Aorta (tissue), 5 donors: ENCODE data around the gene FRYL. TPM values are rescaled to one million over a fixed set of nuclear protein-coding genes. Genes with fewer than 3 reads are reported as not detected.
A peak's percentile ranks its signal among the peaks of the same experiment; 100 is the strongest.

Experiments used
- ATAC-seq: fragments of 200-7000 bp; cut with Tn5 transposase; one replicate; pipeline ENCODE4 v1.9.1; 2022; ENCODE audit warnings: moderate library complexity; ENCODE audit not compliant: low FRiP score
- DNase-seq, 2 donors: peaks; one replicate each; pipeline ENCODE4 v3.0.0-alpha.2; 2020
- H3K27ac ChIP-seq, 2 donors: one replicate each; pipeline ENCODE4 v1.5.1; 2013; ENCODE audit warnings: low read length in 2 of 2, mild to moderate bottlenecking in 2 of 2, moderate library complexity in 2 of 2, control low read depth in 1 of 2, inconsistent platforms in 1 of 2, low read depth in 1 of 2
- H3K27me3 ChIP-seq, 2 donors: one replicate each; pipeline ENCODE4 v1.6.1; 2013; ENCODE audit warnings: control low read depth in 1 of 2, low read length in 1 of 2, mild to moderate bottlenecking in 1 of 2, moderate library complexity in 1 of 2; ENCODE audit not compliant: insufficient read depth in 2 of 2, control insufficient read depth in 1 of 2
- H3K36me3 ChIP-seq, 2 donors: one replicate each; pipeline ENCODE4 v1.6.1; 2013; ENCODE audit warnings: control low read depth in 1 of 2, low read length in 1 of 2, mild to moderate bottlenecking in 1 of 2; ENCODE audit not compliant: insufficient read depth in 2 of 2, control insufficient read depth in 1 of 2
- H3K4me1 ChIP-seq, 2 donors: one replicate each; pipeline ENCODE4 v1.6.1; 2013; ENCODE audit warnings: low read length in 2 of 2, control low read depth in 1 of 2, mild to moderate bottlenecking in 1 of 2, moderate library complexity in 1 of 2; ENCODE audit not compliant: insufficient read depth in 2 of 2, control insufficient read depth in 1 of 2
- H3K4me3 ChIP-seq, 2 donors: one replicate each; pipeline ENCODE4 v1.5.1; 2013; ENCODE audit warnings: low read length in 2 of 2, control low read depth in 1 of 2, mild to moderate bottlenecking in 1 of 2
- H3K9me3 ChIP-seq: one replicate; pipeline ENCODE4 v1.6.1; 2013; ENCODE audit warnings: mild to moderate bottlenecking, low read length; ENCODE audit not compliant: control insufficient read depth
- WGBS, 2 donors: extraction: QIAGEN DNeasy Blood & Tissue Kit; methylation state at CpG; one replicate each; pipeline ENCODE4 v1.1.7; 2013; 5-methylcytosine and 5-hydroxymethylcytosine counted together
- intact Hi-C, 2 donors: fragments of 100-400 bp; cut with DNase I; formaldehyde crosslinking; loops; one replicate each; pipeline versions ENCODE4 v1.14.2 to v1.15.0; 2022
- polyA plus RNA-seq, 2 donors: library from polyadenylated mRNA; stranded (reverse); fragments of 200-250 nt; gene quantifications; one replicate each; pipeline ENCODE4 v1.2.3, GENCODE V29; 2013
- total RNA-seq, 2 donors: library from RNA; stranded (reverse); fragmentation: NEBNext Ultra II Directional; extraction: Animal tissue kit (Norgen Biotek cat#: 25700); gene quantifications; one replicate each; pipeline ENCODE4 v1.2.1, GENCODE V29; 2021
- donor health status: healthy with polysubstance abuse.
- donor health status: Bipolar disorder and iron deficiency.
- donor health status: DM: no; HTN: no; CAD: no.
- donor health status: DM: no; HTN: no; CAD: no.
- donor health status: DM: yes; HTN: yes; CAD: no.

The FRYL gene
- total and polyA plus RNA-seq, 4 donors = 12.8 to 141 (median 85.7) TPM

- H3K4me1 ChIP-seq = peaks cover 0 to 3% of the 10 kb centered on the region in 2 donors
- intact Hi-C loops = loop anchor here (5.0 to 10.0 kb wide), 4 partner anchors 53 to 197 kb away; partner anchors contain the start of genes OCIAD1 (in 1 of the 2) and OCIAD2 (in 1 of the 2)
These were observed 733 bp downstream of the FRYL start for GRCh38 chr4:48779095-48779997.

DNA sequence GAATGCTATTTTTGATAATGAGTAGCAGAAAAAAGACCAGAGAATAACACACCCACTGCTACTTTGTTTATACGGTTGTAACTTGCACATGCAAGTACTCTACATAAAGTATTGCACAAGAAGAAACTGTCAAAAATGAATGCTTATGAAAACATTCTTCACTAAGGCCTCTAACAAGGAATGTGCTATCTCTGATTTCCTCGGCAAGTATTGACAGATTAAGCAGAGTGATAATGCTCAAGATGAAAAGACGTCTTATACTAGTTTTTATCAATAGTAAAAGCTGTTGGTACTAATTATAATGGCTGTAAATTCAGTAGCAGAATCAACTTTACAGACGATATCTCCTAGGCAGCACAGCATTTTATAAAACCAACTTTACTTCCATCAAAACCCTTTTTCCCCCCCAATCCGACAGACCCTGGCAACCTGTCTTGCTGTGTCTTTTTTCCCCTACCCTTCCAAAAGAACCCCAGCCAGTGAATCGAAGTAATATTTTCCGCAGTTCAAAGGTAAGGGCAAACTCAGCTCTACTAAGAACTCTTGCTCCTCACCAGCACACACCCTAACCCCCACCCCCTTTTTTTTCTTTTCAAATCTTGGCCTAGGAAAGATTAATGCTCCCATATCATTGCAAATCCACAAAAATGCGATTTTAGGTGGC lies 1.5 kb downstream of the FRYL start:
- Histone ChIP-seq H3K27ac (peak overlapping the region; percentile 88 to 93), H3K4me3 (peak overlapping the region; percentile 82 to 99), H3K4me1 (peaks cover 0 to 3% of the 10 kb centered on the region in 2 donors), H3K9me3 (no peaks in the 10 kb centered on the region), H3K36me3 (no peaks in the 10 kb centered on the region), H3K27me3 (no peaks in the 10 kb centered on the region)
- no peak for DNase-seq
- no peak for ATAC-seq
- intact Hi-C loops = loop anchor here (5.0 to 10.0 kb wide), 4 partner anchors 54 to 196 kb away; partner anchors contain the start of genes OCIAD1 (in 1 of the 2) and OCIAD2 (in 1 of the 2)
- WGBS, 2 donors = 1% methylated on average over 8 of the region's 8 CpGs

More at GRCh38 chr4:48779095-48779997, 733 bp downstream of the FRYL start:
- ATAC-seq (peak; percentile 76), DNase-seq (peak; percentile 79 to 92)
- Histone ChIP-seq H3K27ac (peak overlapping the region; percentile 88 to 93), H3K9me3 (no peaks in the 10 kb centered on the region), H3K27me3 (no peaks in the 10 kb centered on the region), H3K4me3 (peak overlapping the region; percentile 82 to 99), H3K36me3 (no peaks in the 10 kb centered on the region)
- 0 to 1% methylated on average over 81 to 108 of the region's 108 CpGs for WGBS, 2 donors

GRCh38 chr4:48777739-48778138 lies 2.3 kb downstream of the FRYL start:
- Histone ChIP-seq H3K27me3 (no peaks in the 10 kb centered on the region), H3K9me3 (no peaks in the 10 kb centered on the region), H3K27ac (no peak overlapping the region), H3K4me3 (peak overlapping the region; percentile 82 to 99), H3K36me3 (no peaks in the 10 kb centered on the region), H3K4me1 (peaks cover 0 to 3% of the 10 kb centered on the region in 2 donors)
- DNase-seq = no peak
- intact Hi-C loops = loop anchor here (5.0 to 10.0 kb wide), 4 partner anchors 55 to 195 kb away; partner anchors contain the start of genes OCIAD1 (in 1 of the 2) and OCIAD2 (in 1 of the 2)
- no peak for ATAC-seq
- 43 to 44% methylated on average over 10 of the region's 10 CpGs for WGBS, 2 donors

DNA sequence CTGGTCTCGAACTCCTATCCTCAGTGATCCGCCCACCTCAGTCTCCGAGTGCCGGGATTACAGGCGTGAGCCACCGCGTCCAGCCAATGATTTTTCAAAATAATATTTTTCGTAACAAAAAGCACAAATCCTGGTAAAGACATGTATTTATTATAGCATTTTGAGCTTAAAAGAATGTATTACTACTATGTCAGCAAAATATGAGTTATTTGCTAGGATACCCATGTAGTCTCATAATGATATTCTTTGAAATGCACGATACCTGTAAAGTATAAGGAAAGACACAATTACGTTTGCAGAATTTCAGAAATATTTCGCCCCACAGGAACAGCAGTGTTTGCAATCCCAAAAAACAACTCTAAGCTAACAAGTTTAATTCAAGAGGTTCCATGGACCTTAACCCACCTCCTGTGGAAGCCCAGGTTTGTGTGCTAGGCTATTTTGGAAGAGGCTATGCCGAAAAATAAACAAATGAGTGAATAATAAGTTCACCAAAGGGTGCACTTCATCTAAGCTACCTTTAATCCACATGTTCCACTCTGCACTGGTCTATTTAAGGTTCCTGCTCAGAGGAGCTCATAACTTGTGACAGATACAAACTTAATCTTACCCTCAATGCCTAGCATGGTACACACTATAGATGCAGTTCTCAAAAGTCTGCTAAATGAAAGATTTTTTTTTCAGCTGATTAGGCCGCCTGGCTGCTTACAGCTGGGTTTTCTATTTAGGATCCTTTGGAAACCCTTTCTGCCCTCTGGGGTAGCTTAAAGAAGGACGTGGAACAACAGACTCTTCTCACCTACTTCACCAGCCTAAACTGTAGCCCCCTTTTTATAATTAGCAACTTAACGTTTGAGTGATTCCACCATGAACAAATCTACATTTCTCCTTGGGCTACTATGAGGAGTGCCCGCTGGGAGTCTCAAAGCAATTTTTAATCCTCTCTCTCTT lies 5.0 kb downstream of the FRYL start:
- Histone ChIP-seq H3K27me3 (no peaks in the 10 kb centered on the region), H3K4me3 (no peak overlapping the region), H3K4me1 (peaks cover 0 to 3% of the 10 kb centered on the region in 2 donors), H3K27ac (peak overlapping the region in 1 of 2 donors; percentile 67), H3K9me3 (no peaks in the 10 kb centered on the region), H3K36me3 (no peaks in the 10 kb centered on the region)
- intact Hi-C loops = loop anchor here (5.0 to 10.0 kb wide), 4 partner anchors 57 to 193 kb away; partner anchors contain the start of genes OCIAD1 (in 1 of the 2) and OCIAD2 (in 1 of the 2)
- WGBS, 2 donors = 84 to 86% methylated on average over 16 of the region's 16 CpGs
- DNase-seq (no peak), ATAC-seq (no peak)

DNA sequence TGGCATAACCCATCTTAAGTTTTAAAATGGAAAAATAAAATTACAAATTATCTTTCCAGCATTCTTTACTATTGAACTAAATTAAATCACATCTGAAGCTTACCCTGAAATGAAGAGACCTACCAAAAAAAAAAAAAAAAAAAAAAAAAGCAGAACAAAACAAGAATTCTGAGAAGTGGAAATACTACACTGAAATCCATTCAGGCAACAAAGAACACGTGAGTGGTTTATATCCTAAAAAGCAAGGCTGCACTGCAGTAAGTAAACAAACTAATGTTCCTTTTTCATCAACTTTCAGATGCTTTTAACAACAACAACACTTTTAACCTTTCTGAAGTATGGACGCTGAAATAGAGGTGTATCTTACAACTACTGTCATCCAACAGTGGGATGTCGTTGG lies 7.5 kb downstream of the FRYL start:
- DNase-seq (no peak), ATAC-seq (no peak)
- Histone ChIP-seq H3K27ac (no peak overlapping the region), H3K36me3 (no peaks in the 10 kb centered on the region), H3K4me3 (no peak overlapping the region), H3K9me3 (no peaks in the 10 kb centered on the region), H3K27me3 (no peaks in the 10 kb centered on the region), H3K4me1 (peaks cover 0 to 3% of the 10 kb centered on the region in 2 donors)
- 64 to 66% methylated on average over 3 of the region's 3 CpGs for WGBS, 2 donors
- intact Hi-C loops = loop anchor here in 1 of 2 donors (10.0 kb wide), 1 partner anchor 132 kb away; the partner anchor contains the start of gene OCIAD2

- H3K27me3 ChIP-seq = no peaks in the 10 kb centered on the region
- intact Hi-C loops = no loop called here
- H3K4me1 ChIP-seq = peaks cover 0 to 3% of the 10 kb centered on the region in 2 donors
- no peaks in the 10 kb centered on the region for H3K9me3 ChIP-seq
- DNase-seq = no peak
- no peak for ATAC-seq
- H3K27ac ChIP-seq = no peak overlapping the region
- no peak overlapping the region for H3K4me3 ChIP-seq
- no peaks in the 10 kb centered on the region for H3K36me3 ChIP-seq
- 92 to 94% methylated on average over 12 of the region's 12 CpGs for WGBS, 2 donors
These were observed 12.8 kb downstream of the FRYL start for GRCh38 chr4:48767055-48767929.

GRCh38 chr4:48766131-48766792 lies 13.8 kb downstream of the FRYL start:
- ATAC-seq (no peak), DNase-seq (no peak)
- intact Hi-C loops = no loop called here
- Histone ChIP-seq H3K36me3 (no peaks in the 10 kb centered on the region), H3K27ac (no peak overlapping the region), H3K27me3 (no peaks in the 10 kb centered on the region), H3K4me1 (no peaks in the 10 kb centered on the region), H3K9me3 (no peaks in the 10 kb centered on the region), H3K4me3 (no peak overlapping the region)
- WGBS, 2 donors = 48 to 55% methylated on average over 4 of the region's 4 CpGs
